ENCODE results near the gene MAP4K2.

- no peak for TF ChIP-seq CTCF (conservative IDR thresholded peaks at IDR 0.05)
- TF ChIP-seq ZFX (IDR thresholded peaks at IDR 0.05), result no peak
Measured at GRCh38 chr11:64833198-64833502, 30.1 kb upstream of the MAP4K2 start.

Measured in C4-2B (cell line).